Mucosa of descending colon (tissue), 3 donors: ENCODE measurements around the gene NFASC. TPM values are rescaled to one million over a fixed set of nuclear protein-coding genes. Genes with fewer than 3 reads are reported as not detected.

ENCODE experiments used
- ATAC-seq: fragments of 200-7000 bp; cut with Tn5 transposase; one replicate; pipeline ENCODE4 v1.9.1; 2020; ENCODE audit warnings: mild to moderate bottlenecking, moderate library complexity
- DNase-seq, 3 donors: peaks; one replicate each; pipeline ENCODE4 v3.0.0-alpha.2; 2020
- H3K36me3 ChIP-seq: fragments of 200-600 bp; one replicate; pipeline ENCODE4 v1.8.0; 2021; ENCODE audit warnings: low read depth, mild to moderate bottlenecking
- H3K4me1 ChIP-seq: fragments of 200-600 bp; one replicate; pipeline ENCODE4 v1.8.0; 2021; ENCODE audit warnings: low read depth, mild to moderate bottlenecking
- H3K4me3 ChIP-seq: fragments of 200-600 bp; one replicate; pipeline ENCODE4 v1.8.0; 2021; ENCODE audit warnings: mild to moderate bottlenecking
- H3K9me3 ChIP-seq: fragments of 200-600 bp; one replicate; pipeline ENCODE4 v1.8.0; 2021; ENCODE audit warnings: mild to moderate bottlenecking
- CTCF ChIP-seq: fragments of 200-600 bp; IDR thresholded peaks from one replicate; pipeline ENCODE4 v1.8.0; 2022; ENCODE audit warnings: antibody characterized with exemption, mild to moderate bottlenecking
- intact Hi-C, 2 donors: fragments of 100-400 bp; cut with DNase I in 1 of 2; cut with micrococcal nuclease in 1 of 2; formaldehyde crosslinking; loops; one replicate each; pipeline versions ENCODE4 v1.11.0 to v1.11.1; 2022; cut with DNase I, micrococcal nuclease
- total RNA-seq, 3 donors: library from RNA; stranded (reverse); fragmentation: NEBNext Ultra II Directional in 2 of 3; extraction: Animal tissue kit (Norgen Biotek cat#: 25700) in 2 of 3; gene quantifications; one replicate each; pipeline versions ENCODE4 v1.2.1 to v1.2.4, GENCODE V29; 2021 to 2023
- donor health status: DM: no; HTN: no; CAD: no; lungs with moderate emphysema.
- donor health status: DM: no; HTN: no; CAD: no.
- donor health status: DM: no; HTN: yes; CAD: no.

Gene NFASC
- total RNA-seq, 3 donors from 2014 or later = 12.3 to 27.6 (median 22.7) TPM

GRCh38 chr1:204836856-204837255 lies 33.8 kb upstream of the NFASC start:
- Histone ChIP-seq H3K9me3 (no peaks in the 10 kb centered on the region), H3K36me3 (no peaks in the 10 kb centered on the region), H3K4me3 (no peak overlapping the region), H3K4me1 (no peaks in the 10 kb centered on the region)
- DNase-seq (no peak), ATAC-seq (no peak)
- TF ChIP-seq CTCF = no peak
- intact Hi-C loops = no loop called here

GRCh38 chr1:204837440-204838084 lies 33.1 kb upstream of the NFASC start:
- H3K9me3 ChIP-seq = no peaks in the 10 kb centered on the region
- TF ChIP-seq CTCF = no peak
- ATAC-seq = peak; percentile 48
- H3K4me1 ChIP-seq = no peaks in the 10 kb centered on the region
- H3K4me3 ChIP-seq = no peak overlapping the region
- no peaks in the 10 kb centered on the region for H3K36me3 ChIP-seq
- DNase-seq = peak in 1 of 3 donors; percentile 75
- intact Hi-C loops = no loop called here

GRCh38 chr1:204841316-204841715 lies 29.3 kb upstream of the NFASC start:
- no peak for ATAC-seq
- Histone ChIP-seq H3K4me3 (no peak overlapping the region), H3K9me3 (no peaks in the 10 kb centered on the region), H3K4me1 (no peaks in the 10 kb centered on the region), H3K36me3 (no peaks in the 10 kb centered on the region)
- intact Hi-C loops = no loop called here
- no peak for DNase-seq
- TF ChIP-seq CTCF = no peak

GRCh38 chr1:204841798-204842197 lies 28.9 kb upstream of the NFASC start:
- peak; percentile 69 for ATAC-seq
- H3K4me3 ChIP-seq = no peak overlapping the region
- peak in 1 of 3 donors; percentile 14 for DNase-seq
- H3K4me1 ChIP-seq = no peaks in the 10 kb centered on the region
- H3K36me3 ChIP-seq = no peaks in the 10 kb centered on the region
- intact Hi-C loops = no loop called here
- no peak for TF ChIP-seq CTCF
- H3K9me3 ChIP-seq = no peaks in the 10 kb centered on the region

DNA sequence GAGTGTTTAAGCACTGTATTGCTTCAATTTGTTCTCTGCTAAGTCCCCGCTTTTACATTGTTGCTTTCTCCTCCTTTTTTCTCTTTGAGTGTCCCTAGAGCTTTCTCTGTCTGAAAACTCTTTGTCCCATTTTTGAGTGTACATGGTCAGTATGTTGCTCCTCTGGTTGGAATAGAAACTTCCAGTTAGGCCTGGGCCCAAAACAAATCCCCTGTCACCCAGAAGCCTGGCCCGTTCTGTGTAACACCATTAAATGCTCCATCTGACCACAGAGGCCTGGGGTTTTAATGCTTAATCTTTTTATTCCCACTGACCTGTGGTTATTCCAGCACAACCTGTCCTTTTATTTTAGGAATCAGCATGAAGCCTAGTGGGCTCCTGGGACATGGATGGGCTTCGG lies 28.3 kb upstream of the NFASC start:
- no peak for ATAC-seq
- no peaks in the 10 kb centered on the region for H3K9me3 ChIP-seq
- no peak for TF ChIP-seq CTCF
- no peaks in the 10 kb centered on the region for H3K4me1 ChIP-seq
- no peaks in the 10 kb centered on the region for H3K36me3 ChIP-seq
- no peak overlapping the region for H3K4me3 ChIP-seq
- intact Hi-C loops = no loop called here
- DNase-seq = no peak

DNA sequence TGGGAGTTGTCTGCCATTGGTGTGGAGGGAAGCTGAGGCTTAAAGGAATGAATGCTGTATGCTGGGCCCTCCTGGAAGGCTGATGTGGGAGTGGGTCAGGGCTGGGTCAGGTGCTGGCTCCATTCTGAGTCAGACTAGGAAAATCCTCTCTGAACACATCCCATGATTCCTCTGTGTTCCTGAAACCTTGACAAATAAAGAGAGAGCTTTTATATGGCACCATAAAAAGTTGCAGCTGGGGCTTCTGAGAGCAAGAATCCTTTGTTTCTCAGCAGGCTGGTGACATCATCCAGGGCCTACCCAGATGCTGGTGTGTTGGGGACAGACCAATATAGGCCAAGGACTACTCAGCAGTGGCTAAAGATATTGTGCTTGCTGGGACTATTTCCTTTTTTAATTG lies 27.8 kb upstream of the NFASC start:
- Histone ChIP-seq H3K4me3 (no peak overlapping the region), H3K9me3 (no peaks in the 10 kb centered on the region), H3K4me1 (no peaks in the 10 kb centered on the region), H3K36me3 (no peaks in the 10 kb centered on the region)
- DNase-seq (peak in 1 of 3 donors; percentile 53), ATAC-seq (peak; percentile 93)
- no peak for TF ChIP-seq CTCF
- intact Hi-C loops = no loop called here
